NCI-H2227 treated with DMSO at 0.1 percent for 48 hours (cell line): ENCODE measurements around the gene ABCB8.
A peak's percentile ranks its signal among the peaks of the same experiment; 100 is the strongest.
"Not testable (repeated sequence)": the region's sequence is repeated elsewhere in the genome, so short reads cannot be mapped to it uniquely, and the experiment has no call there.

ENCODE experiments used
- DNase-seq: peaks from one replicate; lab custom pipeline; 2025; lab: John Stamatoyannopoulos, UW

ABCB8 gene

GRCh38 chr7:151014950-151015349, 13.3 kb upstream of the ABCB8 start:
- no peak for DNase-seq

GRCh38 chr7:151015967-151016366, 12.3 kb upstream of the ABCB8 start:
- no peak for DNase-seq

- DNase-seq = no peak
Measured at GRCh38 chr7:151016505-151016904, 11.7 kb upstream of the ABCB8 start.

GRCh38 chr7:151016942-151017341, 11.3 kb upstream of the ABCB8 start:
- no peak for DNase-seq

GRCh38 chr7:151017370-151017952, 10.8 kb upstream of the ABCB8 start:
- no peak for DNase-seq

- DNase-seq = no peak
Measured at GRCh38 chr7:151017953-151018420, 10.3 kb upstream of the ABCB8 start.

GRCh38 chr7:151018421-151019129, 9.7 kb upstream of the ABCB8 start:
- no peak for DNase-seq

GRCh38 chr7:151019130-151019447, 9.2 kb upstream of the ABCB8 start:
- DNase-seq = no peak

- peak; percentile 15 for DNase-seq
Measured at GRCh38 chr7:151020231-151020630, 8.0 kb upstream of the ABCB8 start.

- no peak for DNase-seq
Measured at GRCh38 chr7:151023232-151023631, 5.0 kb upstream of the ABCB8 start.

GRCh38 chr7:151024435-151025056, 3.7 kb upstream of the ABCB8 start, which contains the start of gene ATG9B:
Gene ATG9B, minus strand, starts transcription at chr7:151024494. Its CDS starts 71 bp downstream, at chr7:151024423.
- no peak for DNase-seq

GRCh38 chr7:151025924-151026671, 2.2 kb upstream of the ABCB8 start:
- DNase-seq = no peak

GRCh38 chr7:151026771-151027727, 1.2 kb upstream of the ABCB8 start:
- peak; percentile 43 for DNase-seq

GRCh38 chr7:151027728-151028130, 521 bp upstream of the ABCB8 start:
- not testable (repeated sequence) for DNase-seq

GRCh38 chr7:151028948-151029501, 775 bp downstream of the ABCB8 start:
- DNase-seq = no peak

GRCh38 chr7:151031011-151031410, 2.8 kb downstream of the ABCB8 start:
- DNase-seq = no peak

- no peak for DNase-seq
Measured at GRCh38 chr7:151032936-151033863, 5.0 kb downstream of the ABCB8 start.

- no peak for DNase-seq
Measured at GRCh38 chr7:151033864-151034249, 5.6 kb downstream of the ABCB8 start.

- DNase-seq = no peak
Measured at GRCh38 chr7:151034312-151035025, 6.2 kb downstream of the ABCB8 start.
